Measurements from ENCODE around the gene FBXW12. TPM values are rescaled to one million over a fixed set of nuclear protein-coding genes. Genes with fewer than 3 reads are reported as not detected.

FBXW12 gene
- total RNA-seq, 4 donors from 2014 or later: not detected

- TF ChIP-seq CTCF (IDR thresholded peaks at IDR 0.05) (no peak), POLR2A (IDR thresholded peaks at IDR 0.05) (peak in 1 of 2 donors; percentile 46)
- intact Hi-C loops (cut with DNase I): no loop called here
- H3K4me3 ChIP-seq (replicated peaks in 1 of 3): peak overlapping the region; percentile 60 to 95 (median 68)
- WGBS, 2 donors: 0 to 2% methylated on average over 10 to 20 of the region's 86 CpGs
- H3K4me1 ChIP-seq: peaks cover 68 to 84% of the 10 kb centered on the region in 2 donors
- H3K27me3 ChIP-seq: no peaks in the 10 kb centered on the region
- H3K9me3 ChIP-seq: no peaks in the 10 kb centered on the region
- DNase-seq: peak; percentile 80 to 85
- H3K36me3 ChIP-seq: no peaks in the 10 kb centered on the region
- peak overlapping the region; percentile 94 to 96 (median 95) for H3K27ac ChIP-seq
These were observed 57.4 kb downstream of the FBXW12 start for GRCh38 chr3:48429317-48429959.

- 9 to 13% methylated on average over 15 of the region's 15 CpGs for WGBS, 2 donors
- H3K4me1 ChIP-seq: peaks cover 68 to 84% of the 10 kb centered on the region in 2 donors
- no peaks in the 10 kb centered on the region for H3K27me3 ChIP-seq
- H3K27ac ChIP-seq: peak within 1 kb of the TSS; percentile 94 to 96 (median 95)
- H3K9me3 ChIP-seq: no peaks in the 10 kb centered on the region
- peak within 1 kb of the TSS; percentile 60 to 95 (median 68) for H3K4me3 ChIP-seq (replicated peaks in 1 of 3)
- intact Hi-C loops (cut with DNase I): loop anchor here (10.0 kb wide), 1 partner anchor 155 kb away; no protein-coding TSS in a partner anchor
- TF ChIP-seq POLR2A (IDR thresholded peaks at IDR 0.05) (peak; percentile 15 to 82), CTCF (IDR thresholded peaks at IDR 0.05) (no peak)
- DNase-seq: peak; percentile 94 to 96
- H3K36me3 ChIP-seq: no peaks in the 10 kb centered on the region
These were observed 58.1 kb downstream of the FBXW12 start, which contains the start of gene PLXNB1 for GRCh38 chr3:48429960-48430707. TSS of gene PLXNB1 (minus strand) at chr3:48430086. CDS start at chr3:48424611, 5,475 bp downstream.

- DNase-seq: no peak
- WGBS, 2 donors: 76 to 86% methylated on average over 1 of the region's 1 CpG
- Histone ChIP-seq H3K36me3 (no peaks in the 10 kb centered on the region), H3K4me1 (peaks cover 68 to 84% of the 10 kb centered on the region in 2 donors), H3K27me3 (no peaks in the 10 kb centered on the region), H3K27ac (peak overlapping the region; percentile 94 to 96 (median 95)), H3K9me3 (no peaks in the 10 kb centered on the region), H3K4me3 (replicated peaks in 1 of 3) (no peak overlapping the region)
- TF ChIP-seq CTCF (IDR thresholded peaks at IDR 0.05) (no peak), POLR2A (IDR thresholded peaks at IDR 0.05) (no peak)
- intact Hi-C loops (cut with DNase I): loop anchor here (10.0 kb wide), 1 partner anchor 156 kb away; no protein-coding TSS in a partner anchor
These were observed 58.7 kb downstream of the FBXW12 start for GRCh38 chr3:48430708-48431101.

GRCh38 chr3:48431224-48432029, 59.4 kb downstream of the FBXW12 start:
- Histone ChIP-seq H3K36me3 (no peaks in the 10 kb centered on the region), H3K4me3 (replicated peaks in 1 of 3) (no peak overlapping the region), H3K9me3 (no peaks in the 10 kb centered on the region), H3K27ac (peak overlapping the region; percentile 94 to 96 (median 95)), H3K27me3 (no peaks in the 10 kb centered on the region), H3K4me1 (peaks cover 63 to 84% of the 10 kb centered on the region in 2 donors)
- intact Hi-C loops (cut with DNase I): loop anchor here (10.0 kb wide), 1 partner anchor 157 kb away; no protein-coding TSS in a partner anchor
- WGBS, 2 donors: 85 to 91% methylated on average over 8 of the region's 8 CpGs
- TF ChIP-seq POLR2A (IDR thresholded peaks at IDR 0.05): no peak
- no peak for TF ChIP-seq CTCF (IDR thresholded peaks at IDR 0.05)
- DNase-seq: no peak
